GM12878 (cell line): ENCODE measurements around the gene ARL3. TPM values are rescaled to one million over a fixed set of nuclear protein-coding genes. Genes with fewer than 3 reads are reported as not detected.

Experiments used
- ATAC-seq: fragments of 200-7000 bp; cut with Tn5 transposase; 3 replicates; pipeline ENCODE4 v1.9.1; 2020; ENCODE audit warnings: mild to moderate bottlenecking, moderate library complexity
- BruUV-seq: library from RNA; stranded (reverse); fragments of 400-500 nt; replicated peaks from 2 replicates; lab custom pipeline; 2021; lab: Mats Ljungman, UMichigan
- CTCF ChIA-PET: fragments of 300-600 bp; sonication (Branson Sonifier 250); formaldehyde crosslinking; extraction: SDS; loops from one replicate; lab custom pipeline; 2021; ENCODE audit warnings: inconsistent platforms; lab: Yijun Ruan, JAX
- POLR2A ChIA-PET: fragments of 350-600 bp; formaldehyde crosslinking; extraction: SDS; loops from one replicate; lab custom pipeline; 2021; ENCODE audit warnings: inconsistent platforms; lab: Charles Lee
- RAD21 ChIA-PET: fragments of 300-600 bp; sonication (Branson Sonifier 250); formaldehyde crosslinking; loops from one replicate; lab custom pipeline; 2023; ENCODE audit warnings: antibody characterized with exemption; ENCODE audit not compliant: unreplicated experiment; lab: Charles Lee
- SMC1A ChIA-PET: fragments of 300-600 bp; sonication (Branson Sonifier 250); formaldehyde crosslinking; loops from one replicate; lab custom pipeline; 2023; ENCODE audit not compliant: unreplicated experiment, uncharacterized antibody; lab: Charles Lee
- DNase-seq: peaks from one replicate; pipeline ENCODE4 v3.0.0-alpha.2; 2011; ENCODE audit warnings: low read depth, low spot score
- FAIRE-seq: peaks from 3 replicates; lab custom pipeline; 2011; peaks lifted over from hg19 to GRCh38; lab: Jason Lieb, UNC
- H2AFZ ChIP-seq: 2 replicates; pipeline ENCODE4 v1.6.0; 2011; ENCODE audit warnings: low read depth, low read length, control low read depth; ENCODE audit not compliant: control insufficient read depth
- H3K27ac ChIP-seq: 2 replicates; pipeline ENCODE4 v1.5.1; 2011; ENCODE audit warnings: control low read depth; ENCODE audit not compliant: control insufficient read depth, insufficient read depth
- H3K27me3 ChIP-seq, 2 experiments: replicated peaks in 1 of 2; 2 replicates each; pipeline versions ENCODE4 v1.6.0 to v1.6.1; 2011; ENCODE audit warnings: low read length in 1 of 2; ENCODE audit not compliant: control insufficient read depth in 2 of 2, insufficient read depth in 2 of 2
- H3K36me3 ChIP-seq, 2 experiments: 2 replicates each; pipeline ENCODE4 v1.5.1; 2011; ENCODE audit warnings: low read length in 1 of 2; ENCODE audit not compliant: control insufficient read depth in 2 of 2, insufficient read depth in 2 of 2
- H3K4me1 ChIP-seq: 2 replicates; pipeline ENCODE4 v1.6.1; 2011; ENCODE audit warnings: mild to moderate bottlenecking, low read length, moderate library complexity, mixed read lengths; ENCODE audit not compliant: control insufficient read depth, insufficient read depth
- H3K4me2 ChIP-seq: 2 replicates; pipeline ENCODE4 v1.6.0; 2011; ENCODE audit warnings: control low read depth; ENCODE audit not compliant: control insufficient read depth, insufficient read depth
- H3K4me3 ChIP-seq: fragments of 200-600 bp; sonication (generic); 2 replicates; pipeline ENCODE4 v1.5.1; 2016
- H3K79me2 ChIP-seq: 2 replicates; pipeline ENCODE4 v1.6.0; 2011; ENCODE audit warnings: low read length; ENCODE audit not compliant: control insufficient read depth, insufficient read depth
- H3K9ac ChIP-seq: 2 replicates; pipeline ENCODE4 v1.8.0; 2011; ENCODE audit warnings: low read length, control low read depth, mixed read lengths; ENCODE audit not compliant: control insufficient read depth, insufficient read depth
- H3K9me3 ChIP-seq: replicated peaks from 3 replicates; pipeline ENCODE4 v1.5.1; 2011; ENCODE audit warnings: mild to moderate bottlenecking, low read length; ENCODE audit not compliant: control insufficient read depth, insufficient read depth
- H4K20me1 ChIP-seq: 2 replicates; pipeline ENCODE4 v1.6.0; 2011; ENCODE audit not compliant: control insufficient read depth, insufficient read depth
- ATF7 ChIP-seq: fragments of 450-650 bp; IDR thresholded peaks from 2 replicates; pipeline ENCODE4 v1.6.1; 2016; ENCODE audit warnings: low read depth, mild to moderate bottlenecking
- CTCF ChIP-seq, 3 experiments: IDR thresholded peaks in 2 of 3; conservative IDR thresholded peaks in 1 of 3; 2 replicates each; pipeline ENCODE4 v1.5.1; 2011; ENCODE audit warnings: low read depth in 3 of 3, low read length in 3 of 3, mild to moderate bottlenecking in 3 of 3, control low read depth in 2 of 3, moderate library complexity in 2 of 3, inconsistent platforms in 1 of 3, mixed read lengths in 1 of 3; ENCODE audit not compliant: control insufficient read depth in 2 of 3, insufficient read depth in 1 of 3; ENCODE audit errors: extremely low read depth in 1 of 3
- FOXK2 ChIP-seq: fragments of 450-650 bp; IDR thresholded peaks from 2 replicates; pipeline ENCODE4 v1.6.1; 2017; ENCODE audit warnings: mild to moderate bottlenecking, moderate library complexity
- GABPA ChIP-seq: IDR thresholded peaks from 2 replicates; pipeline ENCODE4 v1.6.1; 2014; ENCODE audit warnings: antibody characterized with exemption, low read depth, mild to moderate bottlenecking, inconsistent platforms
- IKZF2 ChIP-seq, 2 experiments: fragments of 450-650 bp; IDR thresholded peaks; 2 replicates each; pipeline ENCODE4 v1.6.1; 2017; ENCODE audit warnings: mild to moderate bottlenecking in 2 of 2, moderate library complexity in 2 of 2
- MEF2B ChIP-seq: fragments of 450-650 bp; IDR thresholded peaks from 2 replicates; pipeline ENCODE4 v1.6.1; 2018; ENCODE audit warnings: mild to moderate bottlenecking, moderate library complexity; ENCODE audit not compliant: partially characterized antibody, poor library complexity, severe bottlenecking
- POLR2AphosphoS2 ChIP-seq: IDR thresholded peaks from 2 replicates; pipeline ENCODE4 v1.6.1; 2011; ENCODE audit warnings: low read depth, mild to moderate bottlenecking, low read length, improper control_type of control experiment, moderate library complexity
- RB1 ChIP-seq: fragments of 450-650 bp; formaldehyde crosslinking; IDR thresholded peaks from 2 replicates; pipeline ENCODE4 v1.6.1; 2017; ENCODE audit warnings: mild to moderate bottlenecking, borderline replicate concordance
- ZNF384 ChIP-seq: IDR thresholded peaks from 2 replicates; pipeline ENCODE4 v1.6.1; 2012; ENCODE audit warnings: low read depth, mild to moderate bottlenecking, low read length, improper control_type of control experiment, borderline replicate concordance
- ZNF592 ChIP-seq: fragments of 450-650 bp; IDR thresholded peaks from 2 replicates; pipeline ENCODE4 v1.6.1; 2017; ENCODE audit warnings: mild to moderate bottlenecking, moderate library complexity
- WGBS: methylation state at CpG from one replicate; pipeline ENCODE4 v1.1.6; 2016; ENCODE audit warnings: low lambda C conversion rate; ENCODE audit not compliant: insufficient replicate concordance, insufficient coverage; ENCODE audit errors: missing lambda C conversion rate; 5-methylcytosine and 5-hydroxymethylcytosine counted together
- in situ Hi-C: fragments of 300-500 bp; cut with MboI; formaldehyde crosslinking; loops from 9 replicates; pipeline ENCODE4 v1.14.3; 2018; ENCODE audit warnings: mixed read lengths
- intact Hi-C: fragments of 100-400 bp; cut with micrococcal nuclease; formaldehyde crosslinking; loops from one replicate; pipeline ENCODE4 v1.14.2; 2022; ENCODE audit not compliant: unreplicated experiment
- polyA plus RNA-seq, 11 experiments: library from polyadenylated mRNA; depleted of rRNA in 4 of 11; unstranded in 6 of 11; stranded (reverse) in 5 of 11; fragments of >200 nt; fragmentation: Nextera tagmentation in 4 of 11; fragmentation: Illumina TruSeq in 1 of 11; extraction: Ambion mirVana in 4 of 11; extraction: Trizol in 1 of 11; gene quantifications; 1 replicate in 1 of 11; 2 replicates in 10 of 11; pipeline versions ENCODE4 v1.2.1 to v1.2.3, GENCODE V29; 2011 to 2016; ENCODE audit warnings: inconsistent platforms in 2 of 11, missing spikeins in 2 of 11, low read depth in 1 of 11
- total RNA-seq, 4 experiments: library from RNA; depleted of rRNA in 3 of 4; stranded (reverse); fragments of >200 nt in 3 of 4; fragmentation: Illumina TruSeq in 1 of 4; extraction: Trizol in 1 of 4; gene quantifications; 2 replicates each; pipeline versions ENCODE4 v1.2.1 to v1.2.3, GENCODE V29; 2013 to 2021

ARL3 gene
- total and polyA plus RNA-seq, 10 of the 15 experiments (the other 5 are each of a cell fraction or from before 2014, with no cell fraction given), result 4.9 to 26.1 (median 11.0) TPM

GRCh38 chr10:102735065-102735562 is 20.9 kb upstream of the ARL3 start:
- Histone ChIP-seq H3K4me3 (no peak overlapping the region), H3K27me3 (no peaks in the 10 kb centered on the region), H3K36me3 (peaks cover 7 to 12% of the 10 kb centered on the region in 2 experiments; a peak in 3 of 4 replicates), H3K4me2 (no peak overlapping the region), H2AFZ (no peak overlapping the region), H3K9me3 (no peaks in the 10 kb centered on the region), H3K4me1 (no peaks in the 10 kb centered on the region), H3K79me2 (no peaks in the 10 kb centered on the region), H3K9ac (no peak overlapping the region), H4K20me1 (no peaks in the 10 kb centered on the region), H3K27ac (no peak overlapping the region)
- no TSS peak for BruUV-seq
- ATAC-seq (no peak), DNase-seq (no peak), FAIRE-seq (no peak)
- RAD21 ChIA-PET, result interaction anchor here (1.0 kb wide), 1 partner anchor 8 kb away, joined by 3 read pairs; the partner anchor contains the start of gene WBP1L
- TF ChIP-seq MEF2B (no peak), ZNF384 (no peak)
- POLR2A ChIA-PET, result no interaction called here
- in situ Hi-C loops, result no loop called here
- 100% methylated on average over 8 of the region's 9 CpGs for WGBS
- intact Hi-C loops, result no loop called here
- SMC1A ChIA-PET, result no interaction called here
- CTCF ChIA-PET, result interaction anchor here (0.8 kb wide), 1 partner anchor 18 kb away, joined by 4 read pairs; no protein-coding TSS in a partner anchor

- intact Hi-C loops (no loop called here), in situ Hi-C loops (no loop called here)
- Histone ChIP-seq H2AFZ (no peak overlapping the region), H3K4me3 (no peak overlapping the region), H3K27me3 (no peaks in the 10 kb centered on the region), H3K36me3 (peaks cover 13 to 17% of the 10 kb centered on the region in 2 experiments; a peak in 3 of 4 replicates), H3K79me2 (no peaks in the 10 kb centered on the region), H3K4me2 (no peak overlapping the region), H3K9ac (no peak overlapping the region), H3K9me3 (no peaks in the 10 kb centered on the region), H3K4me1 (no peaks in the 10 kb centered on the region), H3K27ac (no peak overlapping the region), H4K20me1 (no peaks in the 10 kb centered on the region)
- POLR2A ChIA-PET, result interaction anchor here (0.6 kb wide), 1 partner anchor 455 kb away, joined by 4 read pairs; no protein-coding TSS in a partner anchor
- FAIRE-seq, result no peak
- no peak for DNase-seq
- ATAC-seq, result no peak
- no TSS peak for BruUV-seq
- SMC1A ChIA-PET, result interaction anchor here (1.0 to 2.9 kb wide), 4 partner anchors 12 to 169 kb away, joined by 3 to 11 read pairs (median 8); no protein-coding TSS in a partner anchor
- RAD21 ChIA-PET, result interaction anchor here (0.8 kb wide), 1 partner anchor 12 kb away, joined by 3 read pairs; no protein-coding TSS in a partner anchor
- WGBS, result 73% methylated on average over 1 of the region's 1 CpG
- CTCF ChIA-PET, result interaction anchor here (0.6 to 1.3 kb wide), 2 partner anchors 169 to 189 kb away, joined by 3 to 5 read pairs; no protein-coding TSS in a partner anchor
- TF ChIP-seq POLR2AphosphoS2, result no peak
- no peak for TF ChIP-seq ZNF592
- TF ChIP-seq ATF7, result no peak
- TF ChIP-seq GABPA, result no peak
- TF ChIP-seq IKZF2 (IDR thresholded peaks at IDR 0.05), result no peak
- TF ChIP-seq FOXK2, result no peak
- TF ChIP-seq RB1, result no peak
- TF ChIP-seq CTCF (IDR thresholded peaks at IDR 0.05 in 2 of 3, conservative IDR thresholded peaks at IDR 0.05 in 1 of 3; ENCODE audit: control insufficient read depth in 2 of 3, extremely low read depth in 1 of 3, insufficient read depth in 1 of 3, low read depth in 3 of 3, low read length in 3 of 3), result no peak
Measured at GRCh38 chr10:102732661-102733060, 18.5 kb upstream of the ARL3 start.
